ENCODE results near the gene NR4A1. TPM values are rescaled to one million over a fixed set of nuclear protein-coding genes. Genes with fewer than 3 reads are reported as not detected.

The NR4A1 gene
- total RNA-seq, result 67.0 TPM
- long read RNA-seq, full-length matches to known transcripts, result 102 of 179 reads
- long read RNA-seq, partial matches to known transcripts, result 38 of 179 reads
- long read RNA-seq, other reads (novel, unspliced or antisense), result 39 of 179 reads

GRCh38 chr12:52050758-52051541 is at the start of gene NR4A1:
NR4A1 (plus strand) TSS chr12:52051442; CDS start chr12:52054329, 2,887 bp downstream.
- H3K4me3 ChIP-seq, result peak within 1 kb of the TSS; percentile 63

GRCh38 chr12:52003016-52003550 is 48.2 kb upstream of the NR4A1 start:
- no peak for DNase-seq
- TF ChIP-seq CTCF (IDR thresholded peaks at IDR 0.05), result no peak
- H3K9me3 ChIP-seq, result no peaks in the 10 kb centered on the region
- no peaks in the 10 kb centered on the region for H3K27me3 ChIP-seq
- peaks cover 14% of the 10 kb centered on the region for H3K4me1 ChIP-seq
- ATAC-seq, result no peak
- no peaks in the 10 kb centered on the region for H3K36me3 ChIP-seq
- H3K27ac ChIP-seq, result no peak overlapping the region
- no peak overlapping the region for H3K4me3 ChIP-seq
- intact Hi-C loops (cut with DNase I), result no loop called here

More at GRCh38 chr12:52050758-52051541, at the start of gene NR4A1:
- Histone ChIP-seq H3K9me3 (no peaks in the 10 kb centered on the region), H3K36me3 (peaks cover 12% of the 10 kb centered on the region), H3K27me3 (no peaks in the 10 kb centered on the region), H3K27ac (peak within 1 kb of the TSS; percentile 92), H3K4me1 (peaks cover 25% of the 10 kb centered on the region)
- ATAC-seq, result peak; percentile 93
- no peak for TF ChIP-seq CTCF (IDR thresholded peaks at IDR 0.05)
- peak; percentile 98 for DNase-seq
- intact Hi-C loops (cut with DNase I), result no loop called here

- DNase-seq (no peak), ATAC-seq (no peak)
- no peak overlapping the region for H3K4me3 ChIP-seq
- no peaks in the 10 kb centered on the region for H3K9me3 ChIP-seq
- peaks cover 16% of the 10 kb centered on the region for H3K4me1 ChIP-seq
- no peaks in the 10 kb centered on the region for H3K27me3 ChIP-seq
- H3K27ac ChIP-seq, result no peak overlapping the region
- intact Hi-C loops (cut with DNase I), result no loop called here
- H3K36me3 ChIP-seq, result no peaks in the 10 kb centered on the region
- TF ChIP-seq CTCF (IDR thresholded peaks at IDR 0.05), result no peak
These were observed 47.7 kb upstream of the NR4A1 start for GRCh38 chr12:52003591-52003990.

- peak; percentile 72 for TF ChIP-seq CTCF (IDR thresholded peaks at IDR 0.05)
- DNase-seq (no peak), ATAC-seq (peak; percentile 25)
- H3K36me3 ChIP-seq, result no peaks in the 10 kb centered on the region
- peaks cover 21% of the 10 kb centered on the region for H3K4me1 ChIP-seq
- H3K27ac ChIP-seq, result no peak overlapping the region
- no peaks in the 10 kb centered on the region for H3K27me3 ChIP-seq
- no peaks in the 10 kb centered on the region for H3K9me3 ChIP-seq
- no peak overlapping the region for H3K4me3 ChIP-seq
- intact Hi-C loops (cut with DNase I), result no loop called here
These were observed 47.1 kb upstream of the NR4A1 start for GRCh38 chr12:52004042-52004648.

GRCh38 chr12:52005218-52005902 is 45.9 kb upstream of the NR4A1 start:
- Histone ChIP-seq H3K4me1 (peaks cover 24% of the 10 kb centered on the region), H3K4me3 (no peak overlapping the region), H3K27ac (no peak overlapping the region), H3K27me3 (no peaks in the 10 kb centered on the region), H3K36me3 (no peaks in the 10 kb centered on the region), H3K9me3 (no peaks in the 10 kb centered on the region)
- DNase-seq (no peak), ATAC-seq (no peak)
- TF ChIP-seq CTCF (IDR thresholded peaks at IDR 0.05), result no peak
- intact Hi-C loops (cut with DNase I), result no loop called here
